Measurements from ENCODE around the gene SNX17.
"Not testable (repeated sequence)": the region's sequence is repeated elsewhere in the genome, so short reads cannot be mapped to it uniquely, and the experiment has no call there.

Gene SNX17, protein sequence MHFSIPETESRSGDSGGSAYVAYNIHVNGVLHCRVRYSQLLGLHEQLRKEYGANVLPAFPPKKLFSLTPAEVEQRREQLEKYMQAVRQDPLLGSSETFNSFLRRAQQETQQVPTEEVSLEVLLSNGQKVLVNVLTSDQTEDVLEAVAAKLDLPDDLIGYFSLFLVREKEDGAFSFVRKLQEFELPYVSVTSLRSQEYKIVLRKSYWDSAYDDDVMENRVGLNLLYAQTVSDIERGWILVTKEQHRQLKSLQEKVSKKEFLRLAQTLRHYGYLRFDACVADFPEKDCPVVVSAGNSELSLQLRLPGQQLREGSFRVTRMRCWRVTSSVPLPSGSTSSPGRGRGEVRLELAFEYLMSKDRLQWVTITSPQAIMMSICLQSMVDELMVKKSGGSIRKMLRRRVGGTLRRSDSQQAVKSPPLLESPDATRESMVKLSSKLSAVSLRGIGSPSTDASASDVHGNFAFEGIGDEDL

DNA sequence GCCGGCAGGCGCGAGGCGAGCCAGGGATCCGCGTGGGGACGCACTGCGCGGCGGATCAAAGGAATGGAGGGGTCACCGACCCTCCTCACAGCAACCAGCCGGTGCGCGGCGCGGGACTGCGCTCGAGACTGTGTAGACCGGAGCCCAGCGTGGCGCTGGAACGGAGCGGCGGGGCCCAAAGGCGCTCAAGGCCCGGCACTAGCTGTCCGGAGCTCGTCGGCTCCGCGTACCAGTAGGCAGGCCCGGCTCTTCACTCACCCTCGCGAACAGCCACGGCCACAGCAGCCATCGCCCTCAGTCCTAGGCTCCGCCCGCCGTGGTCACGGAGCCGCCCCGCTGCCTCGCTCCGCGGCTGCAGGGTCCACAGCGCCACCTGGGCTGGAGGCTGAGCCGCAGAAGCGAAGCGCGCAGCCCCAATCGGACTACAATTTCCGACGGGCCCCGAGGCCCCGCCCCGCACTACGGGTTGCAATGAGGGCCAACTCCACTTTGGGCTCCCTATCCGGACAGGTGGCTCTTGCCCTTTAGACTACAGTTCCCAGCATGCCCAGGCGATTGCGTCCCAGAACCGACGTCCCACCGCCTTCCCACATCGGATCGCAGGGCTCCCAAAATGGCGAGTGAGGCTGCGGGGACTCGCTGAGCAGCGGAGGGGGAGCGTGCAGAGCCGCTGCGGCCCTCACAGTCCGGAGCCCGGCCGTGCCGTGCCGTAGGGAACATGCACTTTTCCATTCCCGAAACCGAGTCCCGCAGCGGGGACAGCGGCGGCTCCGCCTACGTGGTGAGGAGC is at the start of gene SNX17, which contains the start of gene EIF2B4:
SNX17 (plus strand) TSS at position 591 of the 790 bp plus-strand sequence; CDS start at position 719, 128 bp downstream.
EIF2B4 (minus strand) TSS at position 313 of the 790 bp plus-strand sequence; CDS start at position 289, 24 bp downstream.
- peak; percentile 99 for DNase-seq (ENCODE audit: low spot score)

DNA sequence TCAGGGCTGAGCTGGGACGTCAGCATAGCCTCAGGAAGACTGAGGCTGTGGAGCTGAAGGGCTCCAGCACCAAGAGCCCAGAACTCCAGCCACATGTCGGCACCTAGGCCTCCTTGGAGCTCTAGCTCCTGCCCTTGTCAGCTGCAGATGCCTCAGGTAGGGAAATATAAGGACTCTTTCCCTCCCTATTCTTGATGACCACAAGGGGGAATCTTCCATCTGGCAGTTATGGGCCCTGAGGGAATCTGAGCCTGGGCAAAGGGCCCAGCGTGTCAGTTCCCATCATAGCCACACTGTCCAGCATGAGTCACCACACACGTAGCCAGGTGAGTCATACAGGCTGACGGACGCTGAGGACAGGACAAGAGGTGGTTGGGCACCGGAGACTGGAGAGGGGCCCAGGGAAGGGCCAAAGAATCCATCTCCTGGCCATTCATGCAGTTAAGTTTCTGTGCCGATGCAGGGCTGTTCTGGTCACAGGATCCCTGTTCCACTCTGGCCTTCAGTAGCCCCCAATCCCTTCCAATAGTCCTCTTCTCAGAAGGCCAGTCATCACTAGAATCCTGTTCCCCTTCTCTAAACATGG is 49.4 kb upstream of the SNX17 start:
- DNase-seq (ENCODE audit: low spot score): peak; percentile 43

DNA sequence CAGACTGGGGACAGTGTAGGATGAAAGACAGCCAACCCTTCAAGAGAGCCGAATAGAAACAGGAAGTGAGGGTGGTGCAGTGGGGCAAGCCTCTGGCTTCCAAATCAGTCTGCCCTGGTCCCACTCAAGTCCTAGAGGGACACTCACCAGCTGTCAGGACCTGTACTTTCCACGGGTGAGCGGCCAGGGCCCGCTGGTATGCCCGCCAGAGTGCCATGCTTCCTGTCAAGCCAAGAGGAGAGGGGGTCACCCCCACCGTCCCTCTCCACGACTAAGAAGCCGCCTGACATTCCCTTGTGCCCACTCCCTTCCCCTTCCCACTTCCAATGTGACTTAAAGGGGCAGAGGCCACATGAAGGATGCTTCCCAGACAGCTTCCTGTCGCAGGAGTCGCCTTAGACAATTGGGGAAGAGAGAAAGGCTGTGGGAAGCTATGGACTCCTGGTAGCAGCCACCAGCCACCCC is 48.1 kb upstream of the SNX17 start:
- DNase-seq (ENCODE audit: low spot score): no peak

DNA sequence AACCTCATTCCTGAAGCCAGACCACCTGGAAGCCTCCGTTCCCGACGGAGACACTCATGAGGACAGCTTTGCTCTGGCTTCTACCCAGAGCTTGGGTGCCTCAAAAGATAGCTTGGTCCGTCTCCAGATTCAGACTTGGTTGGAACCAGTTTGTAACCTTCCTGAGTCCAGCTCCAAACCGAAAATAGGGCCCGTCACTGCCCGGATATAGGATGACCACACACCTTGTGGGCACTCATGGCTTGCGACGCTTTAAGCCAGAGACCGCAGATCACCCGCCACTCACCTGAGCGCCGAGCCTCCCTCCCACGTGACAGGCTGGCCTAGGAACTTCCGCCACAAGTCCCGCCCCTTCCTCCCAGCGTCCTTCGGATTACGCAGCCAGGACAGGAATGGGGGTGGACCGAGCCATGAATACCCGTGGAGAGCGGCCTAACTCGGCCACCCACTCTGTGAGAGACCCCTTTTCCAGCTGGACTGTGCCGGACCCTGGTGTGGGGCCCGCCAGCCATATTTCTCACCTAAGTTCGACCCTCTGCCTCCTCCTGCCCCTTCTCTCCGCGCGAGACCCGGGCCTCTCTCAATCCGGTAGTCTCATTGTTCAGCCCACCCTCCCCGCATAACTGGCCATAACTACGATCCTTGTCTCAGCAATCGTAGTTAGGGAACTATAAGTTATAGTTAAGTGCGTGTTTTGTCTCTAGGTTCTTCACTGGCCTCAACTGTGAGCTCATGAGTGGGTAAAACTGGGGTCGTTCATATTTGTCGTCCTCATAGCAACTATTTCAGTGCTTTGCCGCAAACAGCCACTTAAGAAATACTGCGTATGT is 47.4 kb upstream of the SNX17 start, which contains the start of gene MPV17:
MPV17 (minus strand) TSS at position 332 of the 830 bp plus-strand sequence. CDS start 580 bp downstream, outside the sequence.
- DNase-seq (ENCODE audit: low spot score): peak; percentile 92

DNA sequence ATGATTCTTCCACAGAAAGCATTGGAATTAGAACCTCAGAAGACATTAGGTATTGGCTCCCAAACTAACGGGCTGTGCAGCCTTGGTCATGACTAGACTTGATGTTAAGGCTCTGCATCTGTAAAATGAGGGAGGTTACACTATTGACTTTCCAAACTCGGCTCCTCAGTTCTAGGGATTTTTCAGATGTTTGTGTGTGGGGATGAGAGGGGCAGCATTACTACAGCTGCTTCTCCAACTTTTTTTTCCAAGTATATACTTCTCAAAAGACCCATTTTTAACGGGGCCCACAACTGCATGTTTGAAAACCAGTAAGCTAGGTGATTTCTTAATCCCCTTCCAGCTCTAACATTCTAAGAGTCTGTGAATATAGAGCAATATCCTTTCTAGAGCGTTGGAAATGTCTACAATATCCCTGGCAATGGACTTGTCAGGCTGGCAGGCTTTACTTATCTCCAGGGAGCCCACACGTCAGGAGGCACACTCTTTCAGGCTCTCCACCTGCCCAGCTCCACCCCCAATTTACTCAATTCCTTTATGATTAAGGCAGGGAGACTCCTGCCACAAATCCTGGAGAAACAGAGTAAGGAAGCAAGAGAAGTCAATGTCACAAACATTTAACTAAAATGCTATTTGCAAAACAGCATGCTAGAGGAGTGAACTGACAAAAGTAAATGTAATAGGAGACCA is 46.7 kb upstream of the SNX17 start:
- no peak for DNase-seq (ENCODE audit: low spot score)

DNA sequence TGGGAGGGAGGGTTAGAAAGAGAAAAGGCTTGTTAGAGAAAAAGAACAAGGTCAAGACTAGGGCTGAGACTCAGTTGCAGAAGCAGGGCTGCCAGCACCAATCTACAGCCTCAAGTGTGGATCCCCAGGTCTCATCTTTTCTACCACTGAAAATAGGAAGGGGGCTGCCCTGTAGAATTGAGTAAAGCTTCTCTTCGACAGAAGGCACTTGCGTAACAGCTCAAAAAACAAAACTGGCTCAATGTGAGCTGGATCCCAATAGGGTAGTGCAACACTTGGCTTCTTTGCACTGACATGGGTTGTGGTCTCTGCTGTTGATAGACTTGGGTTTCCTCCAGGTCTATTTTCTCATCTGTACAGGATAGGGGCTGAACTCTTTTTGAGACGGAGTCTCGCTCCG is 45.7 kb upstream of the SNX17 start:
- DNase-seq (ENCODE audit: low spot score): no peak

DNA sequence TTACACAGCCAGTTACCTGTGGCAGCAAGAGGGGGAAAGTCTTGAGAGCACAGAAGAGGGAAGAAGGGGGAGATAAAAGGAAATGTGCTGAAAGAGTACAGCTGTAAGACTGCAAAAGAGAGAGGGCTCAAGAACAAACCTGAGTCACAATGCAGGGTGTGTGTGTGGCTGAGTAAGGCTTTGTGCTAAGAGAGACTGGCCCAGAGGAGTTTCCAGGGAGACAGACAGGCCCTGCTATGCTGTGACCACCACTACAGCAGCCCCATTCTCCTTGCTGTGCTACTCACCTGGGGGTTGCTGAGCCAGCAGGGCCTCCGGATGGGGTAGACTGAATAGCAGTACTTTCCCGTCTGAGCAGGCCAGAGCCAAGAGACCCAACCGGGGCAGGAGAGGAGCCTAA is 35.1 kb upstream of the SNX17 start:
- no peak for DNase-seq (ENCODE audit: low spot score)

DNA sequence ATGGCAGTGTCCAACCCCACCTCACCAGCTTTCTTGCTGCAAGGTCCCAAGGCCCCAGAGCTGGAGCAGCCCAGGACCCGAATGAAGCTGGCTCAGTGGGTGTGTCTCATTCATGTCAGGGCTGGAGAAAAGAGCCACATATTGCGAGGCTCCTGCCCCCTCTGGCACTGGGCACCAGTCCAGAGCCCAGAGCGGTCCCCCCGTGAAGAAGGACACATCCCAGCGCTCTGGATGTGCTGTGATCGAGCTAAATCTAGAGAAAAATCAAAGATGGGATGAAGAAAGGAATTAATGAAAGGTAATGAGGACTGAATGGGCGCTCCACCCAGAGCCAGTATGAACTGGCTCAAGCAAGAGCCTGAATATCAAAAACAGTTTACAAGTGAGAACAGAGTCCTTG is 34.2 kb upstream of the SNX17 start:
- no peak for DNase-seq (ENCODE audit: low spot score)

DNA sequence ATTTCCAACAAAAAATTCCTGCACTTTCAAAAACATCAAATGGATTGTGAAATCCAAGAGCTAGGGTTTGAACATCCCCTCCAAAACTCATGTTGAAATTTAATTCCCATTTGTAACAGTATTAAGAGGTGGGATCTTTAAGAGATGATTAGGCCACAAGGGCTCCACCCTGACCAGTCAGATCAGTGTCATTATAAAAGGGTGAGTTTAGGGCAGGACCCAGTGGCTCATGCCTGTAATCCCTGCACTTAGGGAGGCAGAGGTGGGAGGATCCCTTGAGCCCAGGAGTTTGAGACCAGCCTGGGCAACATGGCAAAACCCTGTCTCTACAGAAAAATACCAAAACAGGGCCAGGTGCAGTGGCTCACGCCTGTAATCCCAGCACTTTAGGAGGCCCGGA is 22.8 kb upstream of the SNX17 start:
- no peak for DNase-seq (ENCODE audit: low spot score)

DNA sequence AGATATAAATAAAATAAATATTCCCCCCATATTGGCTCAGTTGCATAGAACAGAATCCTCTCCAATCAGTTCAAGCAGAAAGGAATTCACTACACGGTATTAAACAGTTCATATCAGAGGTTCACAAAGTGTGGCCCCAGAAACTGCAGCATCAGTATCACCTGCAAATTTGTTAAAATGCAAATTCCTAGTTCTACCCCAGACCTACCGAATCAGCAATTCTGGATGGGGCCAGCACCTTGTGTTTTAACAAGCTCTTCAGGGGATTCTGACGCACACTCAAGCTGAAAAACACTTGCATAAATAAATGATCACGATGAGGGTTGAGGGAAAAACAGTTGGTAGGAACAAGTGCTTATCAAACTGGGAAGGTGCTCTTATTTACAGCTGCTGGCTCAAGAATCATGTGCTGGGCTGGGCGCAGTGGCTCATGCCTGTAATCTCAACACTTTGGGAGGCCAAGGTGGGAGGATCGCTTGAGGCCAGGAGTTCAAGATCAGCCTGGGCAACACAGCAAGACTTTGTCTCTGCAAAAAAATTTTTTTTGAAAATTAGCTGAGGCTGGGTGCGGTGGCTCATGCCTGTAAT is 20.2 kb upstream of the SNX17 start:
- no peak for DNase-seq (ENCODE audit: low spot score)

DNA sequence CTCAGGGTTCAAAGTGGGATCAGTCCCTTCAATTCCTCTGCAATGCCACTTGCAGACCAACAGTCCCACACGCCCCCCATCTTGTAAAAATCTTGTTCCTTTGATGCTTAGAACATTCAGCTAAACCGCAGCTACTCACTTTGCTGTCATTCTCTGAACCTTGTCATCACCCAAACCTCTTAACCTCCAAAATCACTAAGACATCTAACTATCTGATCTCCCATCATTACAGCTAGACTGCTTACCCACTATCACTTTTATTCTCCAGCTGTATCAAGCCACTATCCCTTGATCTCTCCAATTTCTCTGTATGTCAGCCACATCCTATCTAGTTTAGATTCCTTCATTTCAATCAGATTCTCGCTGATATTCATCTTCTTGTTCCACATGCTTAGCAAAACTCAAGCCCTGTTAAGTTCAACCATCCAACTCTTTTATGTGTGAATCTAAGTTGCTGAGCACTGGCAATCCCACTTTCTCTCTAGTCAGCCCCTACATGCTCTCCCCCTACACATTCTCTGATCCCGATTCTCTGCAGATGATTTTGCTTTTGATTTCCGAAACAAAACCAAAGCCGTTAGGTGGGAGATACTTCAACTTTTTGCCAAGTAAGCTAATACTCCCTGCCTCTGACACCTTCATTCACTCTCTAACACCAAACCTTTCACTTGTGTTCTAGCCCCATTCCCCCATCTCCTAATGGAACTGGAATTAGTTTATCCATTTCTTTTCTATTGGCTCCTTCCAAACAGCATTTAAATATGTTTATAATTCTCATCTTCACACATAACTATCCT is 18.4 kb upstream of the SNX17 start:
- DNase-seq (ENCODE audit: low spot score): no peak

DNA sequence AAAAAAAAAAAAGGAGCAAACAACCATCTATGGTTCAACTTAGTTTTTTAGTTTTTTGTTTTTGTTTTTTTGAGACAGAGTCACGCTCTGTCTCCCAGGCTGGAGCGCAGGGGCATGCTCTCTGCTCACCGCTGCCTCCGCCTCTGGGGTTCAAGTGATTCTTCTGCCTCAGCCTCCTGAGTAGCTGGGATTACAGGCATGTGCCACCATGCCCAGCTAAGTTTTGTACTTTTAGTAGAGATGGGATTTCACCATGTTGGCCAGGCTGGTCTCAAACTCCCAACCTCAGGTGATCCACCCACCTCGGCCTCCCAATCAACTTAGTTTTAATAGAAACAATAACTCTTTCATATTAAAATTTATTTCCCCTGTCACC is 17.0 kb upstream of the SNX17 start:
- not testable (repeated sequence) for DNase-seq (ENCODE audit: low spot score)

DNA sequence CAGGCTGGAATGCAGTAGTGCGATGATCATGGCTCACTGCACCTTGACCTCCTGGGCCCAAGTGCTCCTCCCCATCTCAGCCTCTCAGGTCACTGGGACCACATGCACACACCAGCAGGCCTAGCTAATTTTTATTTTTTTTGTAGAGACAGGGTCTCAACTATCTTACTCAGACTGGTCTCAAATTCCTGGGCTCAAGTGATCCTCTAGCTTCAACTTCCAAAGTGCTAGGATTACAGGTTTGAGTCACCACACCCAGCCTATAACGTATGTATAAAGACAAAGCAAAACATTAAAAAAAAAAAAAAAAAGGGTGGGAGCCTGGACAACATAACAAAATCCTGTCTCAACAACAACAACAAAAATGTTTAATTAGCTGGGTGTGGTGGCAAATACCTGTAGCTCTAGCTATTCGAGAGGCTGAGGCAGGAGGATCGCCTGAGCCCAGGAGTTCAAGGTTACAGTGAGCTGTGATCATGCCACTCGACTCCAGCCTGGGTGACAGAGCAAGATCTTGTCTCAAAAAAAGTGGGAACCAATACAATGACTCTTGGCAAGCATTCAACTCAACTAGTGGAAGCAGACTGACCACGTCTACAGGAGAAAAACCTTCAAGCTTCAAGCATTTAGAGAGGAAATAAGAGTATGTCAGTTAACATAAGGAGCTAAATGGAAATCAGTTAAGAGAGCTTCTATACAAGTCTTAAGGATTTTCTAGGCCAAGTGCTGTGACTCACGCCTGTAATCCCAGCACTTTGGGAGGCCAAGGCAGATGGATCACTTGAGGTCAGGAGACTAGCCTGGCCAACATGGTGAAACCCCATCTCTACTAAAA is 16.4 kb upstream of the SNX17 start:
- no peak for DNase-seq (ENCODE audit: low spot score)

DNA sequence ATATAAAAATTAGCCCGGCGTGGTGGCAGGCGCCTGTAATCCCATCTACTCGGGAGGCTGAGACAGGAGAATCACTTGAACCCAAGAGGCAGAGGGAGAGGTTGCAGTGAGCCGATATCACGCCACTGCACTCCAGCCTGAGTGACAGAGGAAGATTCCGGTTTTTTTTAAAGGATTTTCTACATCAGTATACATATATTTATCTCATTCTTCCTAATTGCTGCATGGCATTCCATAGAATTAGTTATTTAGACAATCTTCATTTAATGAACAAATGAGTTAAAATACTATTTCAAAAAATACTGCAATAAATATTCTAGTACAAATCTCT is 15.9 kb upstream of the SNX17 start:
- no peak for DNase-seq (ENCODE audit: low spot score)

DNA sequence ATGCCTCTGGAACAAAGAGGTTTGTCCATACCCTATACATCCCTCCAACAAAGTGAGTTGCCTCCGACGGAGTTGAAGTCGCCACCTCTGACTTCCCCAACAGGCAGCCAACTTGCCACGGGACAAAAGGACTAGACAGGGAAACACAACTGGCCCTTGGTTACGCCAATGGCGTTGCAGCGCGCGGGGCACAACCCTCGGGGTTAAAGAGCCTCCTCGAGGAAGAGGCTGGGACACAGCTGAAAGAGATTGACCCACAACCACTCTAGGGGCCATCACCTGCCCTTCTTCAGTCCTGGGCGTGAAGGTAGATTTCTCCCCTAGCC is 14.4 kb upstream of the SNX17 start:
- no peak for DNase-seq (ENCODE audit: low spot score)

DNA sequence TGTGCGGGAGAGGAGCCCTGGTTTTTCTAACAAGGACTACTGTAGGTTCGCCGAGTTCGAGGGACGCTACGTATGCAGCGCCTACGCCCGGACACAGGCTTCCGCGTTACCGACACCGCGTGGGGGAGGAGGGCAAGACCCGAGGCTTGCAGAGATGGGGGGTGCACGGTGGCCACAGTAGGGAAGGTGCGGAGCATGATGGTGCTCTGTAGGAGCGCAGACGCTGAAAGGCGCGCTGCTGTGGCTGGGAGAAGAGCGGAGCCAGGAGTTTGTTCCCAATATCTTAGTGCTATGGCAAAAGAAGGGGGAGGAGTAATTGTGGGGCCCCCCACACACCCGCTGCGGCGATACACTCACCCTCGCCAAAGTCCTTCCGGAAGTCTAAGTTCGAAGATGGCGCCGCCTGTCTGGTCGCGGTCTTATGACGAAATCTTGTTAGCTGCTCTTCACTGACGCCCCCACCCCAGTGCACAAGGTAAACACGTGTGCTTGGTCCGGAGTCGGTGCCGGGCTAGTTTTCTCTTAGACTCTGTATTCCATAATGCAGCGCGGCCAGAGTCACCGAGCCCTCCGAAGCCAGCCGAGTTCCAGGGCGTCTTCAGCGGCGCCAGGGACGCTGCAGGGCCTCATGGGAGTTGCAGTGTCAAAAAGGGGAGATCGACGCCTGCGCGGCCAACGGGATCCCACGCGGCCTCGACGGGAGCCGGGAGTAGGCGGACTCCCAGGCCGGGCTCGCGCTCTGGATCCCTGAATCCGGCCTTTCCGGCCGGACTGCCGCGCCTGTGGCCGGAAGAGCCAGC is 13.8 kb upstream of the SNX17 start, which contains the start of gene GTF3C2:
GTF3C2 (minus strand) TSS at position 383 of the 800 bp plus-strand sequence. CDS start 13,210 bp downstream, outside the sequence.
- DNase-seq (ENCODE audit: low spot score): peak; percentile 95

DNA sequence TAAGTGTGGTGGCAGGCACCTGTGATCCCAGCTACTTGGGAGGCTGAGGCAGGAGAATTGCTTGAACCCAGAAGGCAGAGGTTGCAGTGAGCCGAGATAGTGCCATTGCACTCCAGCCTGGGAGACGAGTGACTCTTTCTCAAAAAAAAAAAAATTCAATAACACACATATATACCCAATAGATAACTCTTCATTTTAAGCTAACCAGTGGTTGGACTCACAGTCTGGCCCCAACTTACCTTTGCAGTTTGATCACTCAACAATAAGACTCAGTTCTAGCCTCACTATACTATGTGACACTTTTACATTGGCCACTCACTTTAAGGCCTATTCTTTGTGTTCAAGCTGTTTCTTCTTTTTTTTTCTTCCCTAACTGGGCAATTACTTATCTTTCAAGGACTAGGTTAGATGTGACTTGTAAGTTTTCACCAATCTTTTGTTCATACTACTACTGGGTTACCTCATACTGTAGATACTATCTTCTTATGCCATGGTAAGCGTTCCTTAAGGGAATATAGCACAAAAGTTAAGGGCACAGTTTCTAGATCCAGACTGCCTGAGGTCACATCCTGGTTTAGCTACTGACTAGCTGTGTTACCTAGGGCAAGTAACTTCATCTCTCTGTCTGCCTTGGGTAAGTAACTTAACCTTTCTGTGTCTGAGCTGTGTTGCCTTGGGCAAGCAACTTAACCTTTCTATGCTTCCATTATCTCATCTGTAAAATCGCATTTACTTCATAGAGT is 7.6 kb upstream of the SNX17 start:
- DNase-seq (ENCODE audit: low spot score): no peak

Data from hematopoietic multipotent progenitor cell treated with erythropoietin and hydrocortisone succinate and interleukin-3 and kit ligand, for 17 days (in vitro differentiated cells).